CD14-positive monocyte (primary cell): ENCODE data around the gene SNX15. TPM values are rescaled to one million over a fixed set of nuclear protein-coding genes. Genes with fewer than 3 reads are reported as not detected.
"Not testable (repeated sequence)": the region's sequence is repeated elsewhere in the genome, so short reads cannot be mapped to it uniquely, and the experiment has no call there.

Source experiments
- DNase-seq, 3 donors: peaks; one replicate each; pipeline ENCODE4 v3.0.0-alpha.2; 2011 to 2022
- H2AFZ ChIP-seq: 2 replicates; pipeline ENCODE4 v1.6.0; 2012; ENCODE audit warnings: mild to moderate bottlenecking, low read depth, low read length, inconsistent platforms; ENCODE audit not compliant: insufficient read depth, poor library complexity, severe bottlenecking
- H3K27ac ChIP-seq, 2 donors: 1 replicate in 1 of 2; 2 replicates in 1 of 2; pipeline ENCODE4 v1.5.1; 2012 to 2013; ENCODE audit warnings: low read length in 2 of 2, control low read depth in 1 of 2, inconsistent platforms in 1 of 2, low read depth in 1 of 2, mild to moderate bottlenecking in 1 of 2
- H3K27me3 ChIP-seq, 2 donors: one replicate each; pipeline versions ENCODE4 v1.6.0 to v1.6.1; 2011 to 2013; ENCODE audit warnings: low read length in 2 of 2; ENCODE audit not compliant: control insufficient read depth in 2 of 2, insufficient read depth in 2 of 2
- H3K36me3 ChIP-seq, 2 donors: replicated peaks in 1 of 2; 1 replicate in 1 of 2; 2 replicates in 1 of 2; pipeline versions ENCODE4 v1.5.1 to v1.6.1; 2012 to 2013; ENCODE audit warnings: low read length in 2 of 2, control low read depth in 1 of 2, inconsistent platforms in 1 of 2, mild to moderate bottlenecking in 1 of 2; ENCODE audit not compliant: insufficient read depth in 2 of 2, control insufficient read depth in 1 of 2
- H3K4me1 ChIP-seq, 2 donors: 1 replicate in 1 of 2; 2 replicates in 1 of 2; pipeline versions ENCODE4 v1.5.1 to v1.6.1; 2012 to 2013; ENCODE audit warnings: low read length in 2 of 2, control low read depth in 1 of 2, inconsistent platforms in 1 of 2, mild to moderate bottlenecking in 1 of 2, moderate library complexity in 1 of 2; ENCODE audit not compliant: insufficient read depth in 2 of 2, control insufficient read depth in 1 of 2
- H3K4me2 ChIP-seq: replicated peaks from 2 replicates; pipeline ENCODE3; 2012; ENCODE audit warnings: low read length, moderate library complexity, mild to moderate bottlenecking; ENCODE audit not compliant: poor library complexity, severe bottlenecking; ENCODE audit errors: extremely low read depth
- H3K4me3 ChIP-seq, 3 experiments: fragments of 200-600 bp in 1 of 3; sonication (generic) in 1 of 3; replicated peaks in 1 of 3; 1 replicate in 2 of 3; 2 replicates in 1 of 3; pipeline ENCODE4 v1.5.1; 2011 to 2013; ENCODE audit warnings: low read length in 3 of 3, mild to moderate bottlenecking in 3 of 3, control low read depth in 2 of 3, low read depth in 2 of 3, inconsistent platforms in 1 of 3, moderate library complexity in 1 of 3
- H3K79me2 ChIP-seq: 2 replicates; pipeline ENCODE4 v1.6.0; 2012; ENCODE audit warnings: mild to moderate bottlenecking, control low read depth, inconsistent platforms, low read length, moderate library complexity; ENCODE audit not compliant: insufficient read depth
- H3K9ac ChIP-seq: 2 replicates; pipeline ENCODE4 v1.6.0; 2017; ENCODE audit warnings: low read length, mild to moderate bottlenecking; ENCODE audit not compliant: insufficient read depth, poor library complexity, severe bottlenecking
- H3K9me3 ChIP-seq, 2 donors: replicated peaks in 1 of 2; 1 replicate in 1 of 2; 2 replicates in 1 of 2; pipeline versions ENCODE4 v1.5.1 to v1.6.1; 2012 to 2013; ENCODE audit warnings: low read length in 2 of 2, control low read depth in 1 of 2; ENCODE audit not compliant: control insufficient read depth in 1 of 2, insufficient read depth in 1 of 2
- H4K20me1 ChIP-seq: 2 replicates; pipeline ENCODE4 v1.6.0; 2012; ENCODE audit warnings: mild to moderate bottlenecking, low read length, control low read depth, moderate library complexity; ENCODE audit not compliant: insufficient read depth
- H3K27ac Mint-ChIP-seq, 7 donors: one replicate each; pipeline ENCODE4 v1.8.0; 2020; ENCODE audit warnings: mild to moderate bottlenecking in 7 of 7, mixed read lengths in 7 of 7, moderate library complexity in 6 of 7, inconsistent platforms in 2 of 7
- H3K27me3 Mint-ChIP-seq, 3 donors: one replicate each; pipeline ENCODE4 v1.8.0; 2021 to 2022; ENCODE audit warnings: low read depth in 3 of 3, mild to moderate bottlenecking in 3 of 3, mixed read lengths in 3 of 3, moderate library complexity in 3 of 3, inconsistent platforms in 1 of 3
- H3K36me3 Mint-ChIP-seq, 2 donors: one replicate each; pipeline ENCODE4 v1.8.0; 2020; ENCODE audit warnings: mixed read lengths in 2 of 2, inconsistent platforms in 1 of 2, mild to moderate bottlenecking in 1 of 2
- H3K4me1 Mint-ChIP-seq: one replicate; pipeline ENCODE4 v1.8.0; 2020; ENCODE audit warnings: mild to moderate bottlenecking, mixed read lengths
- H3K4me3 Mint-ChIP-seq, 2 donors: one replicate each; pipeline ENCODE4 v1.8.0; 2020; ENCODE audit warnings: mild to moderate bottlenecking in 2 of 2, mixed read lengths in 2 of 2, moderate library complexity in 1 of 2
- H3K9me3 Mint-ChIP-seq, 7 donors: one replicate each; pipeline ENCODE4 v1.8.0; 2020 to 2022; ENCODE audit warnings: mixed read lengths in 7 of 7, mild to moderate bottlenecking in 6 of 7, moderate library complexity in 6 of 7, inconsistent platforms in 2 of 7
- CTCF ChIP-seq: fragments of 200-600 bp; IDR thresholded peaks from one replicate; pipeline ENCODE4 v1.8.0; 2022; ENCODE audit warnings: antibody characterized with exemption, mild to moderate bottlenecking
- WGBS: methylation state at CpG from one replicate; pipeline ENCODE4 v1.1.5; 2013; ENCODE audit warnings: missing lambda C conversion rate; ENCODE audit not compliant: insufficient coverage; 5-methylcytosine and 5-hydroxymethylcytosine counted together
- intact Hi-C, 2 donors: fragments of 100-400 bp; cut with micrococcal nuclease; formaldehyde crosslinking; loops; one replicate each; pipeline versions ENCODE4 v1.15.0 to v1.15.1; 2023
- polyA minus RNA-seq: library from RNA; depleted of rRNA, polyadenylated mRNA; stranded (reverse); fragments of >200 nt; gene quantifications from 2 replicates; pipeline ENCODE4 v1.2.3, GENCODE V29; 2012
- polyA plus RNA-seq, 3 donors: library from polyadenylated mRNA; depleted of rRNA in 1 of 3; unstranded in 2 of 3; stranded (reverse) in 1 of 3; fragments of 300-500 nt in 2 of 3; fragments of >200 nt in 1 of 3; fragmentation: Illumina TruSeq in 2 of 3; gene quantifications; 1 replicate in 2 of 3; 2 replicates in 1 of 3; pipeline ENCODE4 v1.2.3, GENCODE V29; 2012 to 2021
- total RNA-seq, 12 experiments: library from RNA in 1 of 12; stranded (reverse) in 1 of 12; fragments of 120-200 nt in 1 of 12; gene quantifications; one replicate each; pipeline ENCODE4 v1.2.4 and lab custom pipeline; 2013 to 2026; ENCODE audit warnings: mixed read lengths in 6 of 12, inconsistent platforms in 1 of 12

The SNX15 gene
- total RNA-seq (2013): 27.8 TPM
- polyA plus RNA-seq (10 to 100 TPM; 16.2 to 26.7 (median 17.8) TPM), polyA minus RNA-seq (10.5 and 22.4 TPM in 2 replicates), total RNA-seq (lab: John Stamatoyannopoulos, UW) (0 to 1.6 (median 0.77) reads per million in 11 experiments)

GRCh38 chr11:65027213-65028067 is at the start of gene SNX15:
Gene SNX15 (plus strand): TSS chr11:65027439. CDS start chr11:65027538, 99 bp downstream.
- Histone ChIP-seq H3K4me2 (peak within 1 kb of the TSS; percentile 83), H3K4me3 (peak within 1 kb of the TSS; percentile 45 to 78 (median 66)), H3K27me3 (no peaks in the 10 kb centered on the region), H3K27ac (peak within 1 kb of the TSS; percentile 63 to 78), H3K4me1 (peaks cover 14 to 20% of the 10 kb centered on the region in 2 donors), H3K36me3 (peaks cover 7 to 16% of the 10 kb centered on the region in 2 donors), H3K79me2 (peaks cover 7% of the 10 kb centered on the region), H3K9ac (peak within 1 kb of the TSS; percentile 52), H3K9me3 (no peaks in the 10 kb centered on the region), H2AFZ (peak within 1 kb of the TSS; percentile 83), H4K20me1 (peaks cover 4% of the 10 kb centered on the region)
- peaks cover 25% of the 10 kb centered on the region for H3K4me1 Mint-ChIP-seq
- under 1% methylated on average over 32 of the region's 51 CpGs for WGBS
- peaks cover 0 to 1% (median 0%) of the 10 kb centered on the region in 3 donors for H3K27me3 Mint-ChIP-seq
- peak within 1 kb of the TSS; percentile 71 to 95 (median 90) for H3K27ac Mint-ChIP-seq
- TF ChIP-seq CTCF: peak; percentile 90
- intact Hi-C loops: loop anchor here (5.0 to 10.0 kb wide), 3 partner anchors 55 to 547 kb away; partner anchors contain the start of genes ATG2A (in 2 of the 2), CDCA5 (in 1 of the 2), EHBP1L1 (in 1 of the 2) and FAM89B (in 1 of the 2)
- DNase-seq: peak; percentile 87 to 93 (median 88)
- H3K36me3 Mint-ChIP-seq: peaks cover 12 to 16% of the 10 kb centered on the region in 2 donors
- peaks cover 0 to 3% (median 0%) of the 10 kb centered on the region in 7 donors for H3K9me3 Mint-ChIP-seq
- H3K4me3 Mint-ChIP-seq: peak within 1 kb of the TSS; percentile 78 to 83

- H3K27ac Mint-ChIP-seq, H3K36me3 ChIP-seq, H3K27ac ChIP-seq, H3K9me3 Mint-ChIP-seq, H4K20me1 ChIP-seq, H3K79me2 ChIP-seq, H3K27me3 ChIP-seq, H3K36me3 Mint-ChIP-seq, H2AFZ ChIP-seq, DNase-seq, intact Hi-C loops, H3K9me3 ChIP-seq, H3K4me3 ChIP-seq, H3K9ac ChIP-seq, H3K4me2 ChIP-seq: not testable (repeated sequence)
- WGBS: no CpG with 5 or more reads among the region's 5 CpGs
- peaks cover 15 to 22% of the 10 kb centered on the region in 2 donors for H3K4me1 ChIP-seq
- Mint-ChIP-seq H3K27me3 (peaks cover 6 to 18% (median 9%) of the 10 kb centered on the region in 3 donors), H3K4me3 (peak overlapping the region in 1 of 2 donors; percentile 26), H3K4me1 (peaks cover 24% of the 10 kb centered on the region)
Observed at GRCh38 chr11:64983339-64983738, 43.9 kb upstream of the SNX15 start.
